Caco-2 (cell line): Measurements from ENCODE around the gene ABAT. TPM values are rescaled to one million over a fixed set of nuclear protein-coding genes. Genes with fewer than 3 reads are reported as not detected.

ENCODE experiments used
- BruUV-seq: library from RNA; stranded (reverse); fragments of 400-500 nt; replicated peaks from 2 replicates; lab custom pipeline; 2021; lab: Mats Ljungman, UMichigan
- CTCF ChIA-PET: fragments of 300-600 bp; sonication (Branson Sonifier 250); formaldehyde crosslinking; loops from one replicate; lab custom pipeline; 2022; ENCODE audit warnings: antibody characterized with exemption; lab: Charles Lee
- POLR2A ChIA-PET: fragments of 300-600 bp; sonication (Branson Sonifier 250); formaldehyde crosslinking; loops from one replicate; lab custom pipeline; 2022; ENCODE audit warnings: antibody characterized with exemption; lab: Charles Lee
- DNase-seq, 2 experiments: peaks; one replicate each; pipeline versions ENCODE4 v3.0.0 to v3.0.0-alpha.2; 2020 to 2022
- H3K27me3 ChIP-seq: replicated peaks from 2 replicates; pipeline ENCODE4 v1.6.0; 2011; ENCODE audit warnings: low read length; ENCODE audit not compliant: control insufficient read depth, insufficient read depth
- H3K36me3 ChIP-seq: 2 replicates; pipeline ENCODE4 v1.5.1; 2011; ENCODE audit warnings: low read length; ENCODE audit not compliant: control insufficient read depth, insufficient read depth
- H3K4me1 ChIP-seq: fragments of 250-450 bp; sonication (Bioruptor Pico); 2 replicates; pipeline ENCODE4 v1.5.1; 2020; ENCODE audit warnings: mild to moderate bottlenecking
- H3K4me3 ChIP-seq: 2 replicates; pipeline ENCODE4 v1.5.1; 2011; ENCODE audit warnings: low read depth, mild to moderate bottlenecking, control low read depth, low read length
- H3K9me3 ChIP-seq: fragments of 250-450 bp; sonication (Bioruptor Pico); 2 replicates; pipeline ENCODE4 v1.5.1; 2020; ENCODE audit warnings: mild to moderate bottlenecking, moderate library complexity
- H3K27ac Mint-ChIP-seq: one replicate; pipeline ENCODE4 v1.8.0; 2022; ENCODE audit warnings: mixed read lengths; ENCODE audit not compliant: unreplicated experiment
- H3K27me3 Mint-ChIP-seq: one replicate; pipeline ENCODE4 v1.8.0; 2022; ENCODE audit warnings: mixed read lengths; ENCODE audit not compliant: insufficient read depth, unreplicated experiment
- H3K36me3 Mint-ChIP-seq: one replicate; pipeline ENCODE4 v1.8.0; 2022; ENCODE audit warnings: mild to moderate bottlenecking, mixed read lengths; ENCODE audit not compliant: insufficient read depth, unreplicated experiment
- H3K4me1 Mint-ChIP-seq: one replicate; pipeline ENCODE4 v1.8.0; 2022; ENCODE audit warnings: low read depth, mixed read lengths; ENCODE audit not compliant: unreplicated experiment
- H3K4me3 Mint-ChIP-seq: one replicate; pipeline ENCODE4 v1.8.0; 2022; ENCODE audit warnings: mild to moderate bottlenecking, moderate library complexity, mixed read lengths; ENCODE audit not compliant: unreplicated experiment
- H3K9me3 Mint-ChIP-seq: one replicate; pipeline ENCODE4 v1.8.0; 2022; ENCODE audit warnings: mixed read lengths; ENCODE audit not compliant: unreplicated experiment
- CTCF ChIP-seq, 2 experiments: fragments of 200-600 bp in 1 of 2; IDR thresholded peaks; 1 replicate in 1 of 2; 2 replicates in 1 of 2; pipeline versions ENCODE4 v1.5.1 to v1.8.0; 2011 to 2022; ENCODE audit warnings: antibody characterized with exemption in 1 of 2, control low read depth in 1 of 2, inconsistent platforms in 1 of 2, low read depth in 1 of 2, low read length in 1 of 2, mild to moderate bottlenecking in 1 of 2, moderate library complexity in 1 of 2; ENCODE audit not compliant: insufficient read depth in 1 of 2, severe bottlenecking in 1 of 2, unreplicated experiment in 1 of 2
- intact Hi-C: fragments of 100-400 bp; cut with micrococcal nuclease; formaldehyde crosslinking; loops from one replicate; pipeline ENCODE4 v1.10.0; 2022; ENCODE audit not compliant: unreplicated experiment
- total RNA-seq: library from RNA; stranded (reverse); gene quantifications from 2 replicates; pipeline ENCODE4 v1.2.3, GENCODE V29; 2022

Gene ABAT
- total RNA-seq, 1 experiment from 2014 or later, result 34.9 TPM

DNA sequence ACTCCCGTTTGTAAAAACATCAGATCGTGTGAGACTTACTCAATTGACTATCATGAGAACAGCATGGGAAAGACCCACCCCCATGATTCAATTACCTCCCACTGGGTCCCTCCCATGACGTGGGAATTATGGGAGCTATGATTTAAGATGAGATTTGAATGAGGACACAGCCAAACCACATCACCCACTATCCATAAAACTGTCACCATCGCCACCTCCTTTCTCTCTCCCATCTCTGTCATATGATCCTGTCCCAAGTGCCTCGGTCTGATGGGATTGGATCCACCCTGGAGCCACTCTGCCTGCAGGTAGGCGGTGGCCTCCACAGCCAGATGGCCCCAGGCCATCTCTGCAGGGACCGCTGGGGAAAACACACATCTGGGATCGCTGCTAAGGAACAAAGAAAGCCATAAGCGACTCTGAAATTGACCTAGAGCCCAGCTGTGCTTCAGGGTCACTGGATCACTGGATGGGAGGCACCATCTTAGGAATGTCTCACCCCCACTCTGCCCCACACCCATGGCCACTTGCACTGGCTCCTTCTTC is 61.8 kb downstream of the ABAT start:
- intact Hi-C loops, result no loop called here
- H3K27me3 ChIP-seq, result no peaks in the 10 kb centered on the region
- POLR2A ChIA-PET, result no interaction called here
- BruUV-seq, result no TSS peak
- H3K4me3 ChIP-seq, result no peak overlapping the region
- H3K36me3 Mint-ChIP-seq, result no peaks in the 10 kb centered on the region
- H3K9me3 ChIP-seq, result no peaks in the 10 kb centered on the region
- H3K27me3 Mint-ChIP-seq, result no peaks in the 10 kb centered on the region
- no peak for TF ChIP-seq CTCF (IDR thresholded peaks at IDR 0.05; ENCODE audit: insufficient read depth in 1 of 2, low read depth in 1 of 2, low read length in 1 of 2, severe bottlenecking in 1 of 2, unreplicated experiment in 1 of 2)
- no peak overlapping the region for H3K4me3 Mint-ChIP-seq
- CTCF ChIA-PET, result no interaction called here
- DNase-seq, result no peak
- no peaks in the 10 kb centered on the region for H3K4me1 Mint-ChIP-seq
- no peaks in the 10 kb centered on the region for H3K9me3 Mint-ChIP-seq
- H3K4me1 ChIP-seq, result peaks cover 8% of the 10 kb centered on the region; the same call in 1 of the 2 replicates
- H3K36me3 ChIP-seq, result no peaks in the 10 kb centered on the region
- no peak overlapping the region for H3K27ac Mint-ChIP-seq

- H3K36me3 ChIP-seq, result no peaks in the 10 kb centered on the region
- H3K4me1 ChIP-seq, result peaks cover 8% of the 10 kb centered on the region; the same call in 1 of the 2 replicates
- H3K9me3 ChIP-seq, result no peaks in the 10 kb centered on the region
- no peaks in the 10 kb centered on the region for H3K27me3 Mint-ChIP-seq
- no peak overlapping the region for H3K27ac Mint-ChIP-seq
- H3K9me3 Mint-ChIP-seq, result no peaks in the 10 kb centered on the region
- no peak overlapping the region for H3K4me3 ChIP-seq
- H3K27me3 ChIP-seq, result no peaks in the 10 kb centered on the region
- BruUV-seq, result no TSS peak
- no peak overlapping the region for H3K4me3 Mint-ChIP-seq
- TF ChIP-seq CTCF (IDR thresholded peaks at IDR 0.05; ENCODE audit: insufficient read depth in 1 of 2, low read depth in 1 of 2, low read length in 1 of 2, severe bottlenecking in 1 of 2, unreplicated experiment in 1 of 2), result no peak
- no peak for DNase-seq
- H3K4me1 Mint-ChIP-seq, result peaks cover 6% of the 10 kb centered on the region
- intact Hi-C loops, result no loop called here
- ChIA-PET POLR2A (no interaction called here), CTCF (no interaction called here)
- H3K36me3 Mint-ChIP-seq, result no peaks in the 10 kb centered on the region
These were observed 64.7 kb downstream of the ABAT start for GRCh38 chr16:8739151-8739550.

DNA sequence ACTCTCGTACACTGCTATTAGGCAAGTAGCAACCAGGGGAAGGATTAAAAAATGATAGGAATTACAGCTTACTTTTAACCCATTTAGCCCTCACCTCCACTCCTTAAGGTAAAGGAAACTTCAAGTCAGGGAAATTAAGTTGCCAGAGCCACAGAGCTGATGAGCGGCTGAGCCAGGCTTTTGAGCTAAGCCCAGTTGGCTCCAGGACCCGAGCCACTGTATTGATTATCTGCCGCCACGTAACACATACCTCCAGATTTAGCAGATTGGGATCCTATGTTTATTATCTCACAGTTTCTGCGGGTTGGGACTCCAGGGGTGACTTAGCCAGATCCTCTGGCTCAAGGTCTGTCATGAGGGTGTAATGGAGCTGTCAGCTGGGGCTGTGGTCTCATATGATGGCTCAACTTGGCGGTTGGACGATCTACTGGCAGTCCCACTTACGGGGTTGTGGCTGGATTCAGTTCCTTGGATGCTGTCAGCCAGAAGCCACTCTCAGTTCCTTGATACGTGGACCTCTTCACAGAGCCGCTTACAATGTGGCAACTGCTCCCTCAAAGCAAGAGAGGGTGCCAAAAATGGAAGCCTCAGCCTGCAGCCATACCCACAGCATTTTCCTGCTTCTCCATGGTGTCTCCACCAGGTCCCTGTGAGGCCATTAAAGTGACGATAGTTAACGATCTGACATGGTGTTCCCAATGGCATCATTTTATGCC is 65.7 kb downstream of the ABAT start:
- Mint-ChIP-seq H3K27ac (no peak overlapping the region), H3K36me3 (no peaks in the 10 kb centered on the region), H3K27me3 (no peaks in the 10 kb centered on the region), H3K4me1 (peaks cover 6% of the 10 kb centered on the region), H3K9me3 (no peaks in the 10 kb centered on the region), H3K4me3 (no peak overlapping the region)
- TF ChIP-seq CTCF (IDR thresholded peaks at IDR 0.05; ENCODE audit: insufficient read depth in 1 of 2, low read depth in 1 of 2, low read length in 1 of 2, severe bottlenecking in 1 of 2, unreplicated experiment in 1 of 2), result no peak
- CTCF ChIA-PET, result no interaction called here
- no peak for DNase-seq
- POLR2A ChIA-PET, result no interaction called here
- H3K27me3 ChIP-seq, result no peaks in the 10 kb centered on the region
- no peaks in the 10 kb centered on the region for H3K36me3 ChIP-seq
- H3K4me3 ChIP-seq, result no peak overlapping the region
- H3K4me1 ChIP-seq, result peaks cover 8% of the 10 kb centered on the region; the same call in 1 of the 2 replicates
- H3K9me3 ChIP-seq, result no peaks in the 10 kb centered on the region
- intact Hi-C loops, result no loop called here
- no TSS peak for BruUV-seq
